Activated CD4-positive, alpha-beta T cell treated with anti-CD3 and anti-CD28 coated beads, Interleukin-2, amount 50 U/mL, for 4 hours (primary cell): ENCODE data around the gene OR2L13.
"Not testable (repeated sequence)": the region's sequence is repeated elsewhere in the genome, so short reads cannot be mapped to it uniquely, and the experiment has no call there.

Experiments used
- DNase-seq, 2 experiments: peaks; one replicate each; pipeline ENCODE4 v3.0.0-alpha.2; 2020

OR2L13 gene, protein sequence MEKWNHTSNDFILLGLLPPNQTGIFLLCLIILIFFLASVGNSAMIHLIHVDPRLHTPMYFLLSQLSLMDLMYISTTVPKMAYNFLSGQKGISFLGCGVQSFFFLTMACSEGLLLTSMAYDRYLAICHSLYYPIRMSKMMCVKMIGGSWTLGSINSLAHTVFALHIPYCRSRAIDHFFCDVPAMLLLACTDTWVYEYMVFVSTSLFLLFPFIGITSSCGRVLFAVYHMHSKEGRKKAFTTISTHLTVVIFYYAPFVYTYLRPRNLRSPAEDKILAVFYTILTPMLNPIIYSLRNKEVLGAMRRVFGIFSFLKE

DNA sequence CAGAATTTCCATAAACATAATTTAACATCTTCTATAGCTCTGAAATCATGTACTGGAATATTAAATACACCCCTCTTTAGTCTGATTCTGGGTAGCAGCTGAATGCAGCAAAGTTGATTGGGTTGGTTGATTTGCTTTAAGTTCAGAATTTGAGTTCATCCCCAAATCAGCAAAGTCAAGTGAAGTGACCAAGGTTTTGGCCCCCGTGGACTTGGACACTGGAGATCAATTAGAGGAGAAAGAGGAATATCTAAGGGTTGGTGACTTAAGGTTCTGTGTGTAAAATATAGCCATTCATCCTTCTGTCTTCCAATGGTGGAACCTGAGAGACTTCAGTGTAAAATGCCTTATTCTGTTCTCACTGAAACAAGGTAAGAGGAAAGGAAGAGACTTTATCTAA is at the start of gene OR2L13:
Gene OR2L13, plus strand, starts transcription at position 301 of the 400 bp plus-strand sequence. CDS start 4,192 bp downstream, outside the sequence.
- DNase-seq = no peak

DNA sequence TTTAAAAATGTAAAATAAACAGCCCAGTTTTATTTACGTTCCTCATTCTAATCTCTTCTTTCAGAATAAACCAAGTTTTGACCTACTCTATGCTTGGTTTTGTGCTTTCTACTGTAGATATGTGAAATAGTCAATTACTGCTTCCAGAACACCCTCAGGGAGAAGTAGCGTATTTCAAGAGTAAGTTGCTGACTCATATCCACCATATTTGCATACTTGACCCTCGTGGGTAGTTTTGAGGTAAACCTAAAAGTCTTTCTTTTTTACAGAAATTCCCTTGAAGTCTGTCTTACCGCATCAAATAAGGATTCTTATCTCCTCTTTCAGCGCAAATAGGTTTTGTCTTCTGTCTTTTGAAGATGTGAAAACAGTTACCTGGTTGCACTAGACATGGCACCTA is 49.8 kb upstream of the OR2L13 start:
- DNase-seq = no peak

DNA sequence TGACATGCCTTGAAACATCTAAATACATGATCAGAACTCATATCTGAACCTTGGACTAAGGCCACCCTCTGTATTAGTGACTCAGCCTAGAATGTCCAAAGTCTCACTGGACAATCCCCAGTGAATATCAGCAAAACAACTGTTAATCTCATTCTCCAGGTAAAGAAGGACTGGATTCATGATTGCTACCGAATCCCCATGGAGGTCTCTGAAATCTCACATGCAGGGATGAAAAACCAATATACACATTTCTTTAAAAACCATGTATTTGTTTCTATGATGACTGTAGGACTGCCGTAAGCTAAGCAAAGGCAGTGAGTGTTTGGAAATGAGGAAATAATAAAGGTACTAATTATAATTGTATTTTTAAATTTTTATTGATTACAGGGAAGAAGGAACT is 48.4 kb upstream of the OR2L13 start, which contains the start of gene OR2L3:
Gene OR2L3, plus strand, starts transcription at position 301 of the 400 bp plus-strand sequence. CDS start 13,846 bp downstream, outside the sequence.
- no peak for DNase-seq

DNA sequence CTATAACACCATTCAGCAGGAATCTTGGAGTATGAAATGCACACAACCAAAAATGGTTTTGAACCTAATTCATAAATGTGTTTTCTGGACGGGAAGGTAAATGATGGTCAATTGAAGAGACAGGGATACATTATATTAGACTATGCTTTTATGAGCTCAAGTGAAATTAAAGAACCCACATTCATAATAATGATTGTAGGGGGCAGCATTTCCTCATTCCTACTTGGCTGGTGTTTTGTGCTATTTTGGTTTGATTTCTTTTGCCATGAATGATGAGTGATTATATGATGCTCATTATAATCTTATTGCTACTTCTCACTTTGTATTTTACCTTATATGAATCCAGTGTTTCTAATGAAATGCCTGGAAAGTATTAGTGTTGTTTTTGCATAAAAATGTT is 48.0 kb upstream of the OR2L13 start:
- DNase-seq = no peak

DNA sequence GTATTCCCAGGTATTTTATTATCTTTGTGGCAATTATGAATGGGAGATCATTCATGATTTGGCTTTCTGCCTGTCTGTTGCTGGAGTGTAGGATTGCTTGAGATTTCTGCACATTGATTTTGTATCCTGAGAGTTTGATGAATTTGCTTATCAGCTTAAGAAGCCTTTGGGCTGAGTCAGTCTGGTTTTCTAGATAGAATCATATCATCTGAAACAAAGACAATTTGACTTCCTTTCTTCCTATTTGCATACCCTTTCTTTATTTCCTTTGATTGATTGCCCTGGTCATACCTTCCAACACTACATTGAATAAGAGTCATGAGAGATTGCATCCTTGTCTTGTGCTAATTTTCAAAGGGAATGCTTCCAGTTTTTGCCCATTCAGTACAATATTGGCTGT is 40.3 kb upstream of the OR2L13 start:
- no peak for DNase-seq

DNA sequence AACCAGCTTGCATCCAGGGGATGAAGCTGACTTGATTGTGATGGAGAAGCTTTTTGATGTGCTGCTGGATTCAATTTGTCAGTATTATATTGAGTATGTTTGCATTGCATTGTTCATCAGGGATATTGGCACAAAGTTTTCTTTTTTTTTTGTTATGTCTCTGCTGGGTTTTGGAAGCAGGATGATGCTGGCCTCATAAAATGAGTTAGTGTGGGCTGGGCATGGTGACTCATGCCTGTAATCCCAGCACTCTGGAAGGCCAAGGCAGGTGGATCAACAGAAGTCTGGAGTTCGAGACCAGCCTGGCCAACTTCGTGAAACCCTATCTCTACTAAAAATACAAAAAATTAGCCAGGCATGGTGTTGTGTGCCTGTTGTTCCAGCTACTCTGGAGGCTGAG is 39.7 kb upstream of the OR2L13 start:
- DNase-seq = no peak

DNA sequence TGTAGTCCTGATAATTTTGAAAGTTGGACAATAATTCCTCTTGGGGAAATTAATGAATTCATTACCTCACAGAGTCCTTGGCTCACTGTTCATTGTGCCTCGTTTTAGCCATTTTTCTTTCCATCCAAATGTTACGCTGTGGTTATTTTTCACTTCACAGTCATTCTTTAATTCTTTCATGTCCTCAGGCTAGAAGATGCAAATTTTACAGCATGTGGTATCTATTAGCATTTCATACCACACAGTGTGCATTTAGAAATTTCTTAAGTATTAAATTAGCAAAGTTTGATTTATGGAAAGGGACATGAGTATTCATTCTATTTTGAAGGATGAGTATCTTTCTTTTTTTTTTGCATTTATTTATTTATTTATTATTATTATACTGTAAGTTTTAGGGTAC is 29.9 kb upstream of the OR2L13 start:
- DNase-seq = no peak

DNA sequence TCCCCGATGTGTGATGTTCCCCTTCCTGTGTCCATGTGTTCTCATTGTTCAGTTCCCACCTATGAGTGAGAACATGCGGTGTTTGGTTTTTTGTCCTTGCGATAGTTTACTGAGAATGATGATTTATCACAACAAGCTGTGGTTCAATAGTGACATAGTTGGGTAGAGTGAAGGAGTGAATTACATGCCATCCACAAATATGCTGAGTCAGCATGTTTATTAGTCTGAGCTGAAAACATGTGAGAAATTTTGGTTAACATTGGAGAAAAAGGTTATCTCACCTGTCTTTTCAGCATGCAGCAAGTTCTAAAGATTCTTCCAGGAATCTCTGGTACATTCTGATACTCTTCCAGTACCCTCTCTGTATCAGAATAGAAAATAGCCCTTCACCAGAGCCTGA is 29.4 kb upstream of the OR2L13 start:
- DNase-seq = no peak

DNA sequence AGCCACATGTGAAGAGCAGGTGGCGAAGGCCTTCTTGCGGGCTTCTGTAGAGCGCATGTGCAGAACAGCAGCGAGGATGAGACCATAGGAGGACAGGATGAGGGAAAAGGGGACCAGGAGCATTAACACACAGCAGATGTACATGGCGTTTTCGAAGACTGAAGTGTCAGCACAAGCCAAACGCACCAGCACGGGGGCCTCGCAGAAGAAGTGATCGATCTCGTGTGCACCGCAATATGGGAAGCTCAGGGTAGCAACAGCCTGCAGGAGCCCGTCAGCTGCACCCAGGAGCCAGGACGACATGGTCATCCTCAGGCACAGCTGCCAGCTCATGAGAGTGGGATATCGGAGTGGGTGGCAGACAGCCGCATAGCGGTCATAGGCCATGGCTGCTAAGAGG is 11.1 kb upstream of the OR2L13 start:
- not testable (repeated sequence) for DNase-seq

DNA sequence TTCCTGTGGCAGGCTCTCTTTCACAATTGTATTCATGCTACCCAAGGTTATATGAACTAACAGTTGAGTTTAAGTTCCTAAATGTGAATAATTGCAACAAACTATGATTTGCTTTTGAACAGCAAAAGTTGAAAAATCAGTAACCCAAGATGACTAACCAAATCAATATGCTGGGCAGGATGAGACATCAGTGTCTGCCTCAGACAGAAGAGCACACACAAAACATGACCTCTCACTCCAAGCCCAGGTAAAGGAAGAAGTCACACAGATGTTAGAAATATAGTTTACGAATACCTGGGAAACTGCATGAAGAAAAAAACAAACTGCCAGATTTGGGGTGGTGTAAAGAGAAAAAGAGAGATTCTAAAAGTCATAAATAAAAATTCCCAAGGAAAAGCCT is 3.5 kb downstream of the OR2L13 start:
- no peak for DNase-seq

DNA sequence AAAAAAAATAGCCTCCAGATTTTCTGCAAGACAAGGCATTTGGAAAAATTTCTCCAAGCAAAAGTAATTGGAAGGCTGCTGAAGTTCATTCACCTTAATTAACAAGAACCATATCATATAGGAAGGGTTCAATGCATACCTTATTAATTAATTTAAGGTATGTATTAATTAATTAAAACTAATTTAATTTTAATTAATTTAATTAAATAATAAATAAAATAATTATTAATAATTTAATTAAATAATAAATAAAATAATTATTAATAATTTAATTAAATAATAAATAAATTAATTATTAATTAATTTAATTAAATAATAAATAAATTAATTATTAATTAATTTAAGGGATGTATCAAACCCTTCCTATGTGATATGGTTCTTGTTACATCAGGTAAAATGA is 7.9 kb downstream of the OR2L13 start:
- DNase-seq = no peak

DNA sequence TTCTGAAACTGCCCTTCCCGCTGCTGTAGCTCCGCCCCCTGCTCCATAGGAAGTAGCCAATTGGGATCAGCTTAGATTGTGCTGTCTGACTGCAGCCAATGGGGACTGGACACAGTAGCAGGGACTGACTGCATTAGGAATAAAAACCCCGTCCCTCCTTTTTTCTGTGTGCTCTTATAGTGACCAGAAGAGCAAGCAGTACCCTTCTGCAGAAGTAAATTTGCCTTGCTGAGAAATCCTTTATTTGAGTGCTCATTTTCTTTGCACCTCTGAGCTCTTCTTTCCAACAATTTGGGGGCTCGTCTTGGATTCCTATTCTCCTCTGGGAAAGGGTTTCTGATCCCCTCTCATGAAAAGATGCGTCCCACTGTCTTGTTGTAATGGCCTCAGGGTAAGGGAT is 16.2 kb downstream of the OR2L13 start:
- DNase-seq = no peak

DNA sequence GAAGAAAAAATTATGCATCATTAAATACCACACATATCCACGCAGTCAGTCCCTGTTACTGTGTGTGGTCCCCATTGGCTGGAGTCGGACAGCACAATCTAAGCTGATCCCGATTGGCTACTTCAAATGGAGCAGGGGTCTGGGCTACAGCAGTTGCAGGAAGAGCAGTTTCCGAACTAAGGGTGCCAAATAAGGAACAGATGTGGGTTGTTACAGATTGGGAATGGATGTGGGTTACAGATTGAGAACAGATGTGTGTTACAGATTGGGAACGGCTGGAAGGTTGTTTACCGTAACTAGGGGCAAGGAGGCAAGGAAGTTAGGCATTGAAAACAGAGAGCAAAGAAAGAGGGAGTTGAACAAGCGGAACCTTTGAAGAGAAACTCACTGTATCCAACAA is 19.9 kb downstream of the OR2L13 start:
- no peak for DNase-seq

DNA sequence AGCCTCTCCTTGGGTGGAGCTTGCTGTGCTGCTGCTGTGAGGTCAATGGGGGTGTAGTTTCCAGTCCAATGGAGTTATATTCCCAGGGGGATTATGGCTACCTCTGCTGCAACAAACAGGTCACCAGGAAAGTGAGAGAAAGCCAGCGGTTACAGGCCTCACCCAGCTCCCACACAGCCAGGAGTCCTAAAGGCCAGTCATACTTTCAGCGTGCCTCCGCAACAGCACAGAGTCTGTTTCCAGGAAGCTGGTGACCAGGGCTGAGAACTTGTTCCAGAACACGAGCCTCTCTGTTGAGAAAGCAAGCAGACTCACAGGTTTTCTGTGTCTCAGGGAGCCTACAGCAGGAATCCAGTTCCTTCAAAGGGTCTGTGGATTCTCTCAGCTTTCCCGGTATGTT is 32.7 kb downstream of the OR2L13 start:
- DNase-seq = no peak

DNA sequence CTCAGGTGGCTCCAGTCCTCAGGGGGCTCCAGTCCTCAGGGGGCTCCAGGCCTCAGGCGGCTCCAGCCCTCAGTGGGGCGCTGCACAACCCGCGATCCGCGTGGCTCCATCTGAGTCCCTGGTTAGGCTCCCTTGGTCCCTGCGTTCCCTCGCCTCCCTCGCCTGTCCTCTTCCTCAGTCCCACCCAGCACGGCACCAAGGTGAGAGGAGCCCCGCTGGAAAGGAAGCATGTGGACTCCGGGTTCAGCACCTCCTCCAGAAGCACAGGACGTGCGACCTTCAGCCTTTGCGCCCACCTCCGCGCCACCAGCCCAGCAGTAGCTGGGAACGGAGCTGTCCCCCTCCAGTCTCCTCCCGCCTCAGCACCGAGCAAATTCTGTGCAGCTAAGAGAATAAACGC is 41.8 kb downstream of the OR2L13 start:
- no peak for DNase-seq

DNA sequence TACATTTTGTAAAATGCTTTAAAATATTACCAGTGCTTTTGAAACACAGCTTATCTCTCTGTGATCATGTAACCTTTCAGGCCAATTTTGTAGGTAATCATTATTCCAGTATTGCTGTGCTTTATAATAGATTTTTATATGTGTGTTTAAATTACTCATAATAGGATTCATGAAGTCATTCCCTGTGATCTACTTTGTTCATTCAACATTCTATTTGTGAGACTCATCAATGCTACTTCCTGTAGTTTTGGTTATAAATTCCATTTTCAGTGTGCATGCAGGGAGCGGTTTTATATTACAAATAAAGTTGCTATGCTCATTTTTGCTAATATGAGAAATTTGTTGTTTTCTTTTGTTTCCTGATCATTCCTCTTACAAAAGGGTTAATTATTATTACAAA is 45.9 kb downstream of the OR2L13 start:
- no peak for DNase-seq

DNA sequence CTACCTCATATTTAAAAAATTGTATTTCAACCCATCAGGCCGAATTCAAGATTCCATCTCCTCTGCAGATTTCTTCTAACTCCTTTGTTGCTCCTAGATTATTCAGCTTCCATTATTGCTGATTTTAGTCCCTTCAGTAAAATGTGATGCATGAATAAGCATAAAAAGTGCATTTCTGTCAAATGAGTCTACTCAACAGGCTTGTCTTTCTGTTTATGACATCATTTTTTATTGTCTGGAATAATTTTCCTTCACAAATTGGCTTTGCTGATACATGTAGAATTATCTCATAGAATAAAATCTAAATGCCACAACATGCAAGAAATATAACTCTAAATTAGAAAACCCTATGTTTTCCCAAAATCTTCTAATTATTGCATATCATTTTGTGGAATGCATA is 48.3 kb downstream of the OR2L13 start:
- DNase-seq = no peak

DNA sequence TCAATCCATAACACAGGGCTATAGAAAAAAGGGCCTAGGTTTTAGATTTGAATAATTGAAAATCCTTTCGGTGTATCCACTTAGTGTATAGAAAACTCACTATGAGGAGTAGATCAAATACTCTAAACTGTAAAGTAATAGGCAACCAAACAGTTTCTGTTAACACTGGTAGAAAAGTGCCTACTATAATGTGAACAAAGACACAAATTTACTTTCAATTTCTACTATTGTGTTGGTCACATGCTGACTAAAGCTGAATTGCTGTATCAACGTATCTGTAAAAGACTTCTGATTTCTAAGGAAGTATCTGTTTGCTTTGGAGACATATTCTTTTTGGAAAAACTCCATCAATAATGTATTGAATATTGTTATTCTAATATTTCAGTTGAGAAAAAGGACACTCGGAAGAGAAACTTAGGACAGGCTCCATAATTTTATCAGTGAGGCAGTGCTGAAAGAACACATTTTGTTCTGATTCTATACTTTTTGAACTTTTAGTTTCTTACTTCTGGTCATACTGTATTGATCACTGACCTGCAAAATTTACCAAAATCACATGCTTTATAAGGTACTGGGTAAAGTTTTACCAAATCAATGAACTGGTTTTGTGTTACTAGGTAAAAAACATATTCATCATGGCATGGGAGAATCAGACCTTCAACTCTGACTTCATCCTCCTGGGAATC is 49.7 kb downstream of the OR2L13 start, which contains the start of gene OR2M5:
Gene OR2M5, plus strand, starts transcription at position 636 of the 686 bp plus-strand sequence. Its CDS starts 0 bp downstream, at position 636.
- DNase-seq = no peak
